Keratinocyte (primary cell): ENCODE measurements around the gene SASH1. TPM values are rescaled to one million over a fixed set of nuclear protein-coding genes. Genes with fewer than 3 reads are reported as not detected.
"Not testable (repeated sequence)": the region's sequence is repeated elsewhere in the genome, so short reads cannot be mapped to it uniquely, and the experiment has no call there.

ENCODE experiments used
- DNase-seq: peaks from one replicate; pipeline ENCODE4 v3.0.0-alpha.2; 2011; ENCODE audit warnings: low read depth, missing footprints, low spot score
- FAIRE-seq: peaks from 2 replicates; lab custom pipeline; 2011; peaks lifted over from hg19 to GRCh38; lab: Jason Lieb, UNC
- H2AFZ ChIP-seq: 2 replicates; pipeline ENCODE4 v1.6.0; 2012; ENCODE audit warnings: low read length, control low read depth, inconsistent platforms; ENCODE audit not compliant: control insufficient read depth
- H3K27ac ChIP-seq: 2 replicates; pipeline ENCODE4 v1.5.1; 2011; ENCODE audit warnings: low read length; ENCODE audit not compliant: control insufficient read depth, insufficient read depth
- H3K27me3 ChIP-seq: 3 replicates; pipeline ENCODE4 v1.6.0; 2011; ENCODE audit warnings: low read length; ENCODE audit not compliant: control insufficient read depth, insufficient read depth; ENCODE audit errors: extremely low read depth
- H3K36me3 ChIP-seq, 2 experiments: 2 replicates in 1 of 2; 3 replicates in 1 of 2; pipeline ENCODE4 v1.5.1; 2011; ENCODE audit warnings: low read length in 2 of 2, mild to moderate bottlenecking in 1 of 2; ENCODE audit not compliant: control insufficient read depth in 2 of 2, insufficient read depth in 2 of 2; ENCODE audit errors: extremely low read depth in 1 of 2
- H3K4me1 ChIP-seq: 3 replicates; pipeline ENCODE4 v1.5.1; 2011; ENCODE audit warnings: low read length; ENCODE audit not compliant: control insufficient read depth, insufficient read depth; ENCODE audit errors: extremely low read depth
- H3K4me2 ChIP-seq: 3 replicates; pipeline ENCODE4 v1.6.0; 2011; ENCODE audit warnings: low read depth, low read length; ENCODE audit not compliant: control insufficient read depth, insufficient read depth; ENCODE audit errors: extremely low read depth
- H3K4me3 ChIP-seq, 3 experiments: fragments of 200-600 bp in 1 of 3; sonication (generic) in 1 of 3; 2 replicates in 2 of 3; 3 replicates in 1 of 3; pipeline ENCODE4 v1.5.1; 2011 to 2016; ENCODE audit warnings: low read length in 3 of 3, mild to moderate bottlenecking in 3 of 3, control low read depth in 2 of 3, inconsistent platforms in 1 of 3, low read depth in 1 of 3, mixed read lengths in 1 of 3, mixed run types in 1 of 3, moderate library complexity in 1 of 3; ENCODE audit not compliant: control insufficient read depth in 2 of 3, insufficient read depth in 2 of 3; ENCODE audit errors: extremely low read depth in 1 of 3
- H3K79me2 ChIP-seq: 2 replicates; pipeline ENCODE4 v1.6.0; 2012; ENCODE audit warnings: low read length; ENCODE audit not compliant: control insufficient read depth, insufficient read depth
- H3K9ac ChIP-seq: 3 replicates; pipeline ENCODE4 v1.6.0; 2011; ENCODE audit warnings: low read length; ENCODE audit not compliant: control insufficient read depth, insufficient read depth; ENCODE audit errors: extremely low read depth
- H3K9me1 ChIP-seq: 3 replicates; pipeline ENCODE4 v1.6.0; 2011; ENCODE audit warnings: low read length; ENCODE audit not compliant: control insufficient read depth, insufficient read depth; ENCODE audit errors: extremely low read depth
- H3K9me3 ChIP-seq: 2 replicates; pipeline ENCODE4 v1.5.1; 2012; ENCODE audit warnings: low read depth, low read length; ENCODE audit not compliant: control insufficient read depth
- H4K20me1 ChIP-seq: 3 replicates; pipeline ENCODE4 v1.6.0; 2011; ENCODE audit warnings: low read length; ENCODE audit not compliant: control insufficient read depth, insufficient read depth; ENCODE audit errors: extremely low read depth
- CTCF ChIP-seq, 3 experiments: IDR thresholded peaks in 1 of 3; conservative IDR thresholded peaks in 1 of 3; optimal IDR thresholded peaks in 1 of 3; 2 replicates in 2 of 3; 3 replicates in 1 of 3; pipeline versions ENCODE3 to v1.5.1; 2011; ENCODE audit warnings: low read length in 3 of 3, mild to moderate bottlenecking in 3 of 3, moderate library complexity in 2 of 3, control low read depth in 1 of 3, inconsistent platforms in 1 of 3; ENCODE audit not compliant: insufficient read depth in 2 of 3; ENCODE audit errors: extremely low read depth in 1 of 3
- EZH2 ChIP-seq: IDR thresholded peaks from one replicate; pipeline ENCODE4 v1.6.1; 2012; ENCODE audit warnings: inconsistent platforms, mild to moderate bottlenecking, low read length, moderate library complexity
- dilution Hi-C: fragments of 300-500 bp; cut with MboI; formaldehyde crosslinking; loops from one replicate; pipeline ENCODE4 v1.7.0; 2020; ENCODE audit warnings: low sequenced_read_pairs; ENCODE audit not compliant: extremely low pct_ligation_motif_present
- polyA plus RNA-seq, 5 experiments: library from polyadenylated mRNA; depleted of rRNA in 3 of 5; stranded (reverse) in 3 of 5; stranded (forward) in 1 of 5; unstranded in 1 of 5; fragments of >200 nt; gene quantifications; 1 replicate in 1 of 5; 2 replicates in 3 of 5; 3 replicates in 1 of 5; pipeline versions ENCODE4 v1.2.1 to v1.2.3, GENCODE V29; 2011 to 2012; ENCODE audit warnings: missing spikeins in 2 of 5, low read depth in 1 of 5, low replicate concordance in 1 of 5

The SASH1 gene
- polyA plus RNA-seq, 1 donor (not counting 4 experiments of a cell fraction or from before 2014, with no cell fraction given): 4.4 TPM

GRCh38 chr6:148379481-148379880 is 36.8 kb downstream of the SASH1 start:
- no peaks in the 10 kb centered on the region for H3K9me3 ChIP-seq
- FAIRE-seq: no peak
- H2AFZ ChIP-seq: no peak overlapping the region
- no peak overlapping the region for H3K27ac ChIP-seq
- H3K4me2 ChIP-seq: no peak overlapping the region
- H3K4me3 ChIP-seq: no peak overlapping the region
- no peaks in the 10 kb centered on the region for H4K20me1 ChIP-seq
- H3K9me1 ChIP-seq: no peaks in the 10 kb centered on the region
- H3K36me3 ChIP-seq: no peaks in the 10 kb centered on the region
- no peak for DNase-seq
- peaks cover 10% of the 10 kb centered on the region for H3K4me1 ChIP-seq
- no peaks in the 10 kb centered on the region for H3K27me3 ChIP-seq
- dilution Hi-C loops: no loop called here
- no peak overlapping the region for H3K9ac ChIP-seq
- no peaks in the 10 kb centered on the region for H3K79me2 ChIP-seq
- no peak for TF ChIP-seq CTCF (optimal IDR thresholded peaks at IDR 0.05 in 1 of 3, IDR thresholded peaks at IDR 0.05 in 1 of 3, conservative IDR thresholded peaks at IDR 0.05 in 1 of 3; ENCODE audit: extremely low read depth in 1 of 3, insufficient read depth in 2 of 3, low read length in 3 of 3)
- TF ChIP-seq EZH2: no peak

- Histone ChIP-seq H3K4me2 (no peak overlapping the region), H2AFZ (no peak overlapping the region), H3K36me3 (no peaks in the 10 kb centered on the region), H3K4me1 (peaks cover 9% of the 10 kb centered on the region), H3K9me1 (no peaks in the 10 kb centered on the region), H3K79me2 (no peaks in the 10 kb centered on the region), H3K27ac (no peak overlapping the region), H3K9ac (no peak overlapping the region), H4K20me1 (no peaks in the 10 kb centered on the region), H3K4me3 (no peak overlapping the region), H3K27me3 (no peaks in the 10 kb centered on the region), H3K9me3 (no peaks in the 10 kb centered on the region)
- TF ChIP-seq EZH2 (no peak), CTCF (optimal IDR thresholded peaks at IDR 0.05 in 1 of 3, IDR thresholded peaks at IDR 0.05 in 1 of 3, conservative IDR thresholded peaks at IDR 0.05 in 1 of 3; ENCODE audit: extremely low read depth in 1 of 3, insufficient read depth in 2 of 3, low read length in 3 of 3) (no peak)
- dilution Hi-C loops: no loop called here
- no peak for DNase-seq
- FAIRE-seq: no peak
Observed at GRCh38 chr6:148379966-148380713, 37.5 kb downstream of the SASH1 start.

GRCh38 chr6:148382051-148382450 is 39.4 kb downstream of the SASH1 start:
- not testable (repeated sequence) for H3K79me2 ChIP-seq

More at GRCh38 chr6:148382051-148382450, 39.4 kb downstream of the SASH1 start:
- H3K4me1 ChIP-seq, H3K4me3 ChIP-seq, H3K9ac ChIP-seq, H3K9me1 ChIP-seq, H3K36me3 ChIP-seq, dilution Hi-C loops, H3K9me3 ChIP-seq, H2AFZ ChIP-seq, H3K27me3 ChIP-seq, H3K4me2 ChIP-seq, DNase-seq, FAIRE-seq, H4K20me1 ChIP-seq, H3K27ac ChIP-seq: not testable (repeated sequence)
